ENCODE data around the gene RAD9A.
"Not testable (repeated sequence)": the region's sequence is repeated elsewhere in the genome, so short reads cannot be mapped to it uniquely, and the experiment has no call there.

RAD9A gene

GRCh38 chr11:67427364-67427859 lies 35.6 kb downstream of the RAD9A start:
- peaks cover 1 to 15% of the 10 kb centered on the region in 2 donors for H3K36me3 ChIP-seq (ENCODE audit: control insufficient read depth in 1 of 2, insufficient read depth in 2 of 2, low read length in 2 of 2)
- H3K4me3 ChIP-seq (ENCODE audit: low read depth in 1 of 2, low read length in 2 of 2) = peak overlapping the region; percentile 94 to 98
- not testable (repeated sequence) for H3K9me3 ChIP-seq (ENCODE audit: control insufficient read depth in 1 of 2, low read length in 2 of 2); H3K27me3 ChIP-seq (ENCODE audit: low read depth, low read length)
- H3K27ac ChIP-seq (ENCODE audit: low read length) = peak overlapping the region; percentile 93
- H3K4me1 ChIP-seq (ENCODE audit: control insufficient read depth in 1 of 2, insufficient read depth in 2 of 2, low read length in 2 of 2) = peaks cover 0 to 21% of the 10 kb centered on the region in 2 donors

- Histone ChIP-seq H3K9me3 (ENCODE audit: control insufficient read depth in 1 of 2, low read length in 2 of 2) (no peaks in the 10 kb centered on the region), H3K36me3 (ENCODE audit: control insufficient read depth in 1 of 2, insufficient read depth in 2 of 2, low read length in 2 of 2) (peaks cover 7 to 24% of the 10 kb centered on the region in 2 donors), H3K27me3 (ENCODE audit: low read depth, low read length) (no peaks in the 10 kb centered on the region), H3K27ac (ENCODE audit: low read length) (peak within 1 kb of the TSS; percentile 93), H3K4me1 (ENCODE audit: control insufficient read depth in 1 of 2, insufficient read depth in 2 of 2, low read length in 2 of 2) (peaks cover 0 to 21% of the 10 kb centered on the region in 2 donors), H3K4me3 (ENCODE audit: low read depth in 1 of 2, low read length in 2 of 2) (peak within 1 kb of the TSS; percentile 94 to 98)
These were observed 36.5 kb downstream of the RAD9A start, which contains the start of gene RPS6KB2 for GRCh38 chr11:67428052-67429001. Gene RPS6KB2 (plus strand): TSS chr11:67428494. CDS start chr11:67428546, 52 bp downstream.

GRCh38 chr11:67429038-67429668 lies 37.4 kb downstream of the RAD9A start:
- Histone ChIP-seq H3K27ac (ENCODE audit: low read length) (peak overlapping the region; percentile 93), H3K4me1 (ENCODE audit: control insufficient read depth in 1 of 2, insufficient read depth in 2 of 2, low read length in 2 of 2) (peaks cover 0 to 21% of the 10 kb centered on the region in 2 donors), H3K4me3 (ENCODE audit: low read depth in 1 of 2, low read length in 2 of 2) (peak overlapping the region; percentile 94 to 98), H3K36me3 (ENCODE audit: control insufficient read depth in 1 of 2, insufficient read depth in 2 of 2, low read length in 2 of 2) (peaks cover 11 to 32% of the 10 kb centered on the region in 2 donors), H3K9me3 (ENCODE audit: control insufficient read depth in 1 of 2, low read length in 2 of 2) (no peaks in the 10 kb centered on the region), H3K27me3 (ENCODE audit: low read depth, low read length) (no peaks in the 10 kb centered on the region)

GRCh38 chr11:67429722-67430121 lies 37.9 kb downstream of the RAD9A start:
- no peaks in the 10 kb centered on the region for H3K9me3 ChIP-seq (ENCODE audit: control insufficient read depth in 1 of 2, low read length in 2 of 2)
- H3K27ac ChIP-seq (ENCODE audit: low read length) = peak overlapping the region; percentile 93
- peaks cover 0 to 21% of the 10 kb centered on the region in 2 donors for H3K4me1 ChIP-seq (ENCODE audit: control insufficient read depth in 1 of 2, insufficient read depth in 2 of 2, low read length in 2 of 2)
- peaks cover 11 to 38% of the 10 kb centered on the region in 2 donors for H3K36me3 ChIP-seq (ENCODE audit: control insufficient read depth in 1 of 2, insufficient read depth in 2 of 2, low read length in 2 of 2)
- peak overlapping the region; percentile 94 to 98 for H3K4me3 ChIP-seq (ENCODE audit: low read depth in 1 of 2, low read length in 2 of 2)
- H3K27me3 ChIP-seq (ENCODE audit: low read depth, low read length) = no peaks in the 10 kb centered on the region

- no peak overlapping the region for H3K27ac ChIP-seq (ENCODE audit: low read length)
- H3K36me3 ChIP-seq (ENCODE audit: control insufficient read depth in 1 of 2, insufficient read depth in 2 of 2, low read length in 2 of 2) = peaks cover 11 to 51% of the 10 kb centered on the region in 2 donors
- no peak overlapping the region for H3K4me3 ChIP-seq (ENCODE audit: low read depth in 1 of 2, low read length in 2 of 2)
- no peaks in the 10 kb centered on the region for H3K9me3 ChIP-seq (ENCODE audit: control insufficient read depth in 1 of 2, low read length in 2 of 2)
- H3K27me3 ChIP-seq (ENCODE audit: low read depth, low read length) = no peaks in the 10 kb centered on the region
- peaks cover 0 to 21% of the 10 kb centered on the region in 2 donors for H3K4me1 ChIP-seq (ENCODE audit: control insufficient read depth in 1 of 2, insufficient read depth in 2 of 2, low read length in 2 of 2)
These were observed 39.8 kb downstream of the RAD9A start for GRCh38 chr11:67431346-67432249.

- H3K4me3 ChIP-seq (ENCODE audit: low read depth in 1 of 2, low read length in 2 of 2) = no peak overlapping the region
- H3K27me3 ChIP-seq (ENCODE audit: low read depth, low read length) = no peaks in the 10 kb centered on the region
- peaks cover 0 to 15% of the 10 kb centered on the region in 2 donors for H3K4me1 ChIP-seq (ENCODE audit: control insufficient read depth in 1 of 2, insufficient read depth in 2 of 2, low read length in 2 of 2)
- peaks cover 11 to 58% of the 10 kb centered on the region in 2 donors for H3K36me3 ChIP-seq (ENCODE audit: control insufficient read depth in 1 of 2, insufficient read depth in 2 of 2, low read length in 2 of 2)
- H3K27ac ChIP-seq (ENCODE audit: low read length) = no peak overlapping the region
- H3K9me3 ChIP-seq (ENCODE audit: control insufficient read depth in 1 of 2, low read length in 2 of 2) = no peaks in the 10 kb centered on the region
These were observed 41.0 kb downstream of the RAD9A start for GRCh38 chr11:67432655-67433349.

- Histone ChIP-seq H3K27ac (ENCODE audit: low read length) (no peak overlapping the region), H3K4me3 (ENCODE audit: low read depth in 1 of 2, low read length in 2 of 2) (no peak overlapping the region), H3K9me3 (ENCODE audit: control insufficient read depth in 1 of 2, low read length in 2 of 2) (no peaks in the 10 kb centered on the region), H3K36me3 (ENCODE audit: control insufficient read depth in 1 of 2, insufficient read depth in 2 of 2, low read length in 2 of 2) (peaks cover 11 to 67% of the 10 kb centered on the region in 2 donors), H3K4me1 (ENCODE audit: control insufficient read depth in 1 of 2, insufficient read depth in 2 of 2, low read length in 2 of 2) (peaks cover 0 to 11% of the 10 kb centered on the region in 2 donors), H3K27me3 (ENCODE audit: low read depth, low read length) (no peaks in the 10 kb centered on the region)
These were observed 42.0 kb downstream of the RAD9A start for GRCh38 chr11:67433536-67434394.

GRCh38 chr11:67434395-67434881 lies 42.7 kb downstream of the RAD9A start:
- H3K36me3 ChIP-seq (ENCODE audit: control insufficient read depth in 1 of 2, insufficient read depth in 2 of 2, low read length in 2 of 2) = peaks cover 11 to 73% of the 10 kb centered on the region in 2 donors

GRCh38 chr11:67435031-67435726 lies 43.4 kb downstream of the RAD9A start:
- H3K4me1 ChIP-seq (ENCODE audit: control insufficient read depth in 1 of 2, insufficient read depth in 2 of 2, low read length in 2 of 2) = peaks cover 0 to 4% of the 10 kb centered on the region in 2 donors

More at GRCh38 chr11:67434395-67434881, 42.7 kb downstream of the RAD9A start:
- H3K4me1 ChIP-seq (ENCODE audit: control insufficient read depth in 1 of 2, insufficient read depth in 2 of 2, low read length in 2 of 2) = peaks cover 0 to 7% of the 10 kb centered on the region in 2 donors
- H3K9me3 ChIP-seq (ENCODE audit: control insufficient read depth in 1 of 2, low read length in 2 of 2) = no peaks in the 10 kb centered on the region
- no peak overlapping the region for H3K4me3 ChIP-seq (ENCODE audit: low read depth in 1 of 2, low read length in 2 of 2)
- H3K27ac ChIP-seq (ENCODE audit: low read length) = no peak overlapping the region
- no peaks in the 10 kb centered on the region for H3K27me3 ChIP-seq (ENCODE audit: low read depth, low read length)

More at GRCh38 chr11:67435031-67435726, 43.4 kb downstream of the RAD9A start:
- Histone ChIP-seq H3K9me3 (ENCODE audit: control insufficient read depth in 1 of 2, low read length in 2 of 2) (no peaks in the 10 kb centered on the region), H3K4me3 (ENCODE audit: low read depth in 1 of 2, low read length in 2 of 2) (no peak overlapping the region), H3K27ac (ENCODE audit: low read length) (no peak overlapping the region), H3K36me3 (ENCODE audit: control insufficient read depth in 1 of 2, insufficient read depth in 2 of 2, low read length in 2 of 2) (peaks cover 11 to 80% of the 10 kb centered on the region in 2 donors), H3K27me3 (ENCODE audit: low read depth, low read length) (no peaks in the 10 kb centered on the region)
